Peyer's patch (tissue), 4 donors: Measurements from ENCODE around the gene TECTA. TPM values are rescaled to one million over a fixed set of nuclear protein-coding genes. Genes with fewer than 3 reads are reported as not detected.
A peak's percentile ranks its signal among the peaks of the same experiment; 100 is the strongest.
"Not testable (repeated sequence)": the region's sequence is repeated elsewhere in the genome, so short reads cannot be mapped to it uniquely, and the experiment has no call there.

Experiments
- DNase-seq, 3 donors: peaks; one replicate each; pipeline ENCODE4 v3.0.0-alpha.2; 2017 to 2019
- H3K27ac ChIP-seq, 4 donors: fragments of 200-600 bp; sonication (generic); one replicate each; pipeline ENCODE4 v1.5.1; 2016 to 2019
- H3K27me3 ChIP-seq, 2 donors: fragments of 200-600 bp; sonication (generic); one replicate each; pipeline ENCODE4 v1.5.1; 2019
- H3K36me3 ChIP-seq, 3 donors: fragments of 200-600 bp; sonication (generic); one replicate each; pipeline ENCODE4 v1.5.1; 2016 to 2019
- H3K4me1 ChIP-seq, 4 donors: fragments of 200-600 bp; sonication (generic); one replicate each; pipeline ENCODE4 v1.5.1; 2016 to 2019
- H3K4me3 ChIP-seq, 4 donors: fragments of 200-600 bp; sonication (generic); 1 replicate in 3 of 4; 2 replicates in 1 of 4; pipeline ENCODE4 v1.5.1; 2016 to 2019; ENCODE audit warnings: mild to moderate bottlenecking in 1 of 4
- H3K9me3 ChIP-seq, 4 donors: fragments of 200-600 bp; sonication (generic); one replicate each; pipeline ENCODE4 v1.5.1; 2016 to 2019; ENCODE audit warnings: mild to moderate bottlenecking in 1 of 4
- POLR2A ChIP-seq, 2 donors: fragments of 450-650 bp; IDR thresholded peaks; one replicate each; pipeline ENCODE4 v1.5.1; 2017; ENCODE audit warnings: antibody characterized with exemption in 2 of 2, mild to moderate bottlenecking in 2 of 2, moderate library complexity in 2 of 2
- total RNA-seq, 4 donors: library from RNA; depleted of rRNA; stranded (reverse); fragments of >200 nt; gene quantifications; one replicate each; pipeline ENCODE4 v1.1.0, GENCODE V29; 2016
- TF ChIP-seq, protein P1 (sequence below), 6 experiments: fragments of 450-650 bp in 4 of 6; fragments of 200-600 bp in 2 of 6; sonication (generic) in 1 of 6; IDR thresholded peaks; one replicate each; pipeline ENCODE4 v1.5.1; 2017 to 2019; ENCODE audit warnings: antibody characterized with exemption in 6 of 6, mild to moderate bottlenecking in 3 of 6, moderate library complexity in 1 of 6

Gene TECTA
- total RNA-seq, 4 donors from 2014 or later, result 0.19 to 6.6 (median 0.67) TPM; not detected in 1

DNA sequence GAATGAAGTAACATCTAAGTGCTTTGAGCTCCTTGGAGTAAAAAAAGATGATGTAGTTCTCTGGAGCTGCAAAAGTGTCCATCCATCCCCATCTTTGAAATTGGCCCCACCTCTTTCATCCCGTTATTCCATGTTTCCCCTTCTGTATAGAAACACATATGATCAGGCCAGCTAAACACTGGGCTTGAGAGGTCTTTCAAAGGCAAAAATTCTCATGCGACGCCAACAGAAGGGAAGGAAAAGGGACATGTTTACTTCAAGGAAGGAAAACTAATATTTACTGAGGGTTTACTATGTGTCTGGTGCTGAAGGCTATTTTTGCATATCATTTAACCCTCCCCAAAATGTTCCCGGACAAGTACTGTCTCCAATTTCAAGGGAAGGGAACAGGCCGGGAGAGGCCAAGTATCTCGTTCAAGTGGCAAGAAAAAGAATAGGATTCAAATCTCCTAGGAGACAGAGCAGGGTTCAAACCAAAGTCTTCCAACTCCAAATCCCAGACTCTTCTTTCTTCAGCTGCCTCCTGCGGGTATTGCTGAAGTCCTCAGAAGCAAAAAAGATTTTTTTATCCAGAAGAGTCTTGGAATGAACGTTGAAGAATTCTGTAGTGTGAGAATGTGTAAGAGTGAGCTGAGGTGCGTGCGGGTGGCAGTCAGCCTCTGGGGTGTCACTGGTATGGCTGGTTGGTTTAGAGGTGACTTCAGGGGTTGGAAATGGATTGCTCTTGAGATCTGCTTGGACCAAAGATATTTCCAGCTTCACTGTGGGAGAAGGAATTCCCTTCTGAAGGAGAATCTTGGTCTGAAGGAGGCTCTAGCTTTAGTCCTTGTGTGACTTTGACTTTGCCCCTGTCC is 10.1 kb downstream of the TECTA start:
- H3K4me1 ChIP-seq, result no peaks in the 10 kb centered on the region
- H3K27ac ChIP-seq, result no peak overlapping the region
- TF ChIP-seq POLR2A (IDR thresholded peaks at IDR 0.05), result no peak
- TF ChIP-seq, protein P1, sequence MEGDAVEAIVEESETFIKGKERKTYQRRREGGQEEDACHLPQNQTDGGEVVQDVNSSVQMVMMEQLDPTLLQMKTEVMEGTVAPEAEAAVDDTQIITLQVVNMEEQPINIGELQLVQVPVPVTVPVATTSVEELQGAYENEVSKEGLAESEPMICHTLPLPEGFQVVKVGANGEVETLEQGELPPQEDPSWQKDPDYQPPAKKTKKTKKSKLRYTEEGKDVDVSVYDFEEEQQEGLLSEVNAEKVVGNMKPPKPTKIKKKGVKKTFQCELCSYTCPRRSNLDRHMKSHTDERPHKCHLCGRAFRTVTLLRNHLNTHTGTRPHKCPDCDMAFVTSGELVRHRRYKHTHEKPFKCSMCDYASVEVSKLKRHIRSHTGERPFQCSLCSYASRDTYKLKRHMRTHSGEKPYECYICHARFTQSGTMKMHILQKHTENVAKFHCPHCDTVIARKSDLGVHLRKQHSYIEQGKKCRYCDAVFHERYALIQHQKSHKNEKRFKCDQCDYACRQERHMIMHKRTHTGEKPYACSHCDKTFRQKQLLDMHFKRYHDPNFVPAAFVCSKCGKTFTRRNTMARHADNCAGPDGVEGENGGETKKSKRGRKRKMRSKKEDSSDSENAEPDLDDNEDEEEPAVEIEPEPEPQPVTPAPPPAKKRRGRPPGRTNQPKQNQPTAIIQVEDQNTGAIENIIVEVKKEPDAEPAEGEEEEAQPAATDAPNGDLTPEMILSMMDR (IDR thresholded peaks at IDR 0.05), result no peak
- H3K27me3 ChIP-seq, result no peaks in the 10 kb centered on the region
- H3K9me3 ChIP-seq, result no peaks in the 10 kb centered on the region
- DNase-seq, result no peak
- H3K36me3 ChIP-seq, result no peaks in the 10 kb centered on the region
- H3K4me3 ChIP-seq, result no peak overlapping the region

DNA sequence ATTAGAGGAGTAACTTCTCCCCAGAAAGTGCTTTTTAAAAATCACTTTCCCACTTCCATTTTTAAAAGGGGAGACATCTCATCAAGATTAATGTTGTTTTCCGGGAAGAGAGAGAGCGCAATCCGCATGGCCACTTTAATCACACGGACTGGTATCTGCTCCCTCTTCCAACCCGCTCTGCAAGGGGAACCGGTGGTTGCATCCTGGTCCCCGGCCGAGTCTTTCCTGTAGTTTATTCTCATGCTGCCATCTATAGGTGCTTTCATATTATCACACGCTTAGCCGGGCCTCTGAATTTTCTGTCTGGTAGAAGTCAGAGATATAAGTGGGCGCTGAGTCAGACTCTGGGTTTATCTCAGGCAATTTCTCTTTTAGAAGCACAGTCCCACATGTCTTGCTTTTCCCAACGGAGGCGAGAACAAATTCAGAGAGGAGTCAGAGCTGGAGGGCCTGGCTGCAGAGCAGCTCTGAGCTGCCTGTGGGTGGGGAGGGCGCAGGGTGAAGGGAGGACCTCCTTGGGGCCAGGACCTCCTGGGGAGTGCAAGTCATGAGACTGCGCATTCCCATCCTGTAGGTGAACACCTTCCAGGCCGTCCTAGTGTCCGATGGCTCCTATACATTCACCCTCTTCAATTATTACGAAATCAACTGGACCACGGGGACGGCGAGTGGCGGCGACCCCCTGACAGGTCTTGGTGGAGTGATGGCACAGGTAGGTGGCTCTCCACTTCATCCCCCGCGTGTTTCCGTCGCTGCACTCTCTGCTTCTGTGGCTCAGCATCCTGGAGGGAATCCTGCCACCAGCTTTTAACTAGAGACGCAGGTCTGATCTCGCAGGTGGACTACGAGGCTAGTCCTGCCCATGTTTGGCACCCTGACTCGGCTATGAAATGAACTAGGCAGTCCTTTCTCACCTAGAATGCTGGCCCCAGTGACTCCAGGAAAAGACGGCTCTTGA is 11.7 kb downstream of the TECTA start:
- TF ChIP-seq POLR2A (IDR thresholded peaks at IDR 0.05), result no peak
- TF ChIP-seq, protein P1 (IDR thresholded peaks at IDR 0.05), result peak in 5 of 6 experiments; percentile 26 to 63 (median 58)
- no peaks in the 10 kb centered on the region for H3K27me3 ChIP-seq

DNA sequence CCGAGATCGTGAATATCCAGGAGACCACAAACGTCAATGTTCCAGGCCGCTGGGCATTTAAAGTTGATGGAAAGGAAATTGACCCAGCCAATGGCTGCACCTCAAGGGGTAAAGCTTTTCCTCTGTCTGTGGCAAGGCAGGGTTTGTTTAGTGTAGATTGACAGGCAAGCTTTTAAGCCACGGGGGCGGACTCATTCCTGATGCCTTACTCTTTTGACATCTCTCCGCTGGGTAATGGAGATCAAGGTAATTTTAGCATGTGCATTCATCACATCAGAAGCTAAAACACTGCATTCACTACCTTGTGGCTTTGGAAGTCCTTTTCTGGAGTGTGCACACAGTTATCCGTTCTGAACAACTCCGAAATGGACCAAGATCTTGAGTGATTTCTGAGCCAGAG is 12.6 kb downstream of the TECTA start:
- no peak overlapping the region for H3K27ac ChIP-seq
- TF ChIP-seq POLR2A (IDR thresholded peaks at IDR 0.05), result no peak
- TF ChIP-seq, protein P1 (IDR thresholded peaks at IDR 0.05), result no peak

More for the DNA sequence above, 11.7 kb downstream of the TECTA start:
- Histone ChIP-seq H3K4me3 (no peak overlapping the region), H3K9me3 (no peaks in the 10 kb centered on the region), H3K27ac (no peak overlapping the region), H3K4me1 (no peaks in the 10 kb centered on the region), H3K36me3 (no peaks in the 10 kb centered on the region)
- DNase-seq, result peak in 2 of 3 donors; percentile 31 to 60

DNA sequence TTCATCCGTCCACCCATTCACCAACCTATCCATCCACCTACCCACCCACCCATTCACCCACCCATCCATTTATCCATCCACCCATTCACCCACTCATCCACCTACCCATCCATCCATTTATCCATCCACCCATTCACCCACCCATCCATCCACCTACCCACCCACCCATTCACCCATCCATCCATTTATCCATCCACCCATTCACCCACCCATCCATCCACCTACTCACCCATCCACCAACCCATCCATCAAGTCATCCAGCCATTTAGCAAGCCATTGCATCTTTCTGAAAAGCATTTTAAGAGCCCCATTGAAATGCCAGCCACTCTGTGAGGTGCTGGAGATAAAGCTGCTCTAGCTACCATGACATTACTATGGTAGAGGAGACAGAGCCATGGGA is 14.0 kb downstream of the TECTA start:
- DNase-seq, H3K4me1 ChIP-seq, H3K27me3 ChIP-seq, H3K9me3 ChIP-seq, H3K36me3 ChIP-seq, H3K4me3 ChIP-seq, H3K27ac ChIP-seq: not testable (repeated sequence)

More for the DNA sequence above, 12.6 kb downstream of the TECTA start:
- Histone ChIP-seq H3K4me3 (no peak overlapping the region), H3K4me1 (no peaks in the 10 kb centered on the region), H3K36me3 (no peaks in the 10 kb centered on the region), H3K9me3 (no peaks in the 10 kb centered on the region), H3K27me3 (no peaks in the 10 kb centered on the region)
- DNase-seq, result no peak

DNA sequence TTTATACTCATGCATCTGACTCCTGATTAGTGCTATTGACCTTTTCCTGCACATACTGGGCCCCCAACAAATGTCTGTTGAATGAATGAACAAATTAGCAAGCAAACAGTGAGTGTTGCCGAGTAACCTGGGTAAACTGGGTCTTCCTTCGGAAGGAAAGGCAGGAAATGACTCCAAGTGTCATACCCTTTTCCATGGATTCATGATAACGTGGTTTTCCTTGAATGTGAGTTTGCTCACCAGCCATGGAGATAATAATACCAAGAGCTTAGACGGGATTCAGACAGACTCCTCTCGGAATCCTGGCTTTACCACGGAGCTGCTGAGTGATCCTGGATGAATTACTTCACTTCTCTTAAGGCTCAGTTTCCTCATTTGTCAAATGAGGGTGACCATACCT is 16.7 kb downstream of the TECTA start:
- no peaks in the 10 kb centered on the region for H3K4me1 ChIP-seq
- no peaks in the 10 kb centered on the region for H3K9me3 ChIP-seq
- H3K27ac ChIP-seq, result no peak overlapping the region
- DNase-seq, result no peak
- TF ChIP-seq, protein P1 (IDR thresholded peaks at IDR 0.05), result no peak
- TF ChIP-seq POLR2A (IDR thresholded peaks at IDR 0.05), result no peak
- H3K36me3 ChIP-seq, result no peaks in the 10 kb centered on the region
- no peak overlapping the region for H3K4me3 ChIP-seq
- H3K27me3 ChIP-seq, result no peaks in the 10 kb centered on the region
